K562 (cell line): ENCODE results near the gene IGSF3. TPM values are rescaled to one million over a fixed set of nuclear protein-coding genes. Genes with fewer than 3 reads are reported as not detected.
"Not testable (repeated sequence)": the region's sequence is repeated elsewhere in the genome, so short reads cannot be mapped to it uniquely, and the experiment has no call there.

ENCODE experiments used
- ATAC-seq: fragments of 200-7000 bp; cut with Tn5 transposase; 3 replicates; pipeline ENCODE4 v1.9.1; 2020; ENCODE audit warnings: moderate library complexity
- BruUV-seq: library from RNA; stranded (reverse); fragments of 400-500 nt; replicated peaks from 2 replicates; lab custom pipeline; 2021; lab: Mats Ljungman, UMichigan
- CTCF ChIA-PET: fragments of 300-600 bp; formaldehyde crosslinking; extraction: SDS; loops from one replicate; lab custom pipeline; 2021; ENCODE audit warnings: low intra/inter-chr PET ratio; lab: Yijun Ruan, JAX
- POLR2A ChIA-PET: fragments of 300-600, 350-650 bp; sonication (Branson Sonifier 250); formaldehyde crosslinking; extraction: SDS; loops from one replicate; lab custom pipeline; 2021; ENCODE audit warnings: antibody characterized with exemption, inconsistent platforms; lab: Yijun Ruan, JAX
- DNase-seq, 4 experiments: peaks; one replicate each; pipeline versions ENCODE4 v3.0.0 to v3.0.0-alpha.2; 2011 to 2018; ENCODE audit warnings: low spot score in 3 of 4, mixed read lengths in 3 of 4; ENCODE audit errors: extremely low read depth in 1 of 4
- FAIRE-seq: peaks from 2 replicates; lab custom pipeline; 2011; peaks lifted over from hg19 to GRCh38; lab: Jason Lieb, UNC
- H2AFZ ChIP-seq: 2 replicates; pipeline ENCODE4 v1.6.0; 2011; ENCODE audit warnings: low read depth, low read length, control low read depth, inconsistent platforms
- H3K27ac ChIP-seq: fragments of 200-600 bp; 3 replicates; pipeline ENCODE4 v1.8.0; 2011; ENCODE audit warnings: low read depth, mild to moderate bottlenecking, control low read depth, inconsistent platforms, low read length, moderate library complexity, mixed read lengths; ENCODE audit errors: extremely low read depth
- H3K27me3 ChIP-seq, 2 experiments: fragments of 300-600 bp in 1 of 2; 2 replicates in 1 of 2; 3 replicates in 1 of 2; pipeline versions ENCODE4 v1.6.0 to v1.8.0; 2011; ENCODE audit warnings: inconsistent platforms in 2 of 2, low read length in 2 of 2, mild to moderate bottlenecking in 1 of 2, mixed read lengths in 1 of 2, moderate library complexity in 1 of 2; ENCODE audit not compliant: control insufficient read depth in 2 of 2, insufficient read depth in 2 of 2
- H3K36me3 ChIP-seq: fragments of 300-600 bp; 3 replicates; pipeline ENCODE4 v1.8.0; 2011; ENCODE audit warnings: mild to moderate bottlenecking, low read length, inconsistent platforms; ENCODE audit not compliant: control insufficient read depth, insufficient read depth
- H3K4me1 ChIP-seq, 2 experiments: fragments of 200-600 bp in 1 of 2; replicated peaks in 1 of 2; 2 replicates in 1 of 2; 3 replicates in 1 of 2; pipeline versions ENCODE4 v1.5.1 to v1.8.0; 2011; ENCODE audit warnings: inconsistent platforms in 2 of 2, low read length in 2 of 2, mild to moderate bottlenecking in 1 of 2, mixed read lengths in 1 of 2, moderate library complexity in 1 of 2; ENCODE audit not compliant: control insufficient read depth in 2 of 2, insufficient read depth in 2 of 2
- H3K4me2 ChIP-seq: 2 replicates; pipeline ENCODE4 v1.6.1; 2011; ENCODE audit warnings: low read length, control low read depth, inconsistent platforms, mixed read lengths; ENCODE audit not compliant: insufficient read depth
- H3K4me3 ChIP-seq: fragments of 200-600 bp; sonication (generic), shearing (Covaris generic); 2 replicates; pipeline ENCODE4 v1.5.1; 2016; ENCODE audit warnings: control low read depth, inconsistent platforms
- H3K79me2 ChIP-seq: fragments of 200-600 bp; 3 replicates; pipeline ENCODE4 v1.8.0; 2011; ENCODE audit warnings: low read length, inconsistent platforms; ENCODE audit not compliant: control insufficient read depth, insufficient read depth
- H3K9ac ChIP-seq, 2 experiments: 2 replicates each; pipeline versions ENCODE4 v1.6.0 to v1.6.1; 2011; ENCODE audit warnings: low read depth in 2 of 2, low read length in 2 of 2, control low read depth in 1 of 2, inconsistent platforms in 1 of 2, mild to moderate bottlenecking in 1 of 2, mixed read lengths in 1 of 2; ENCODE audit not compliant: insufficient read depth in 1 of 2
- H3K9me1 ChIP-seq: one replicate; pipeline ENCODE4 v1.6.0; 2011; ENCODE audit warnings: inconsistent platforms, mild to moderate bottlenecking, low read length, moderate library complexity; ENCODE audit not compliant: control insufficient read depth, insufficient read depth
- H3K9me3 ChIP-seq: replicated peaks from 2 replicates; pipeline ENCODE4 v1.5.1; 2011; ENCODE audit warnings: low read depth, low read length, inconsistent platforms; ENCODE audit not compliant: control insufficient read depth, insufficient read depth
- H4K20me1 ChIP-seq: replicated peaks from 2 replicates; pipeline ENCODE4 v1.6.1; 2011; ENCODE audit warnings: low read length, inconsistent platforms, mixed read lengths; ENCODE audit not compliant: control insufficient read depth, insufficient read depth
- ARID1B ChIP-seq: fragments of 450-650 bp; IDR thresholded peaks from 2 replicates; pipeline ENCODE4 v1.6.1; 2016; ENCODE audit warnings: antibody characterized with exemption, mild to moderate bottlenecking, inconsistent platforms
- DPF2 ChIP-seq: fragments of 450-650 bp; IDR thresholded peaks from 2 replicates; pipeline ENCODE4 v1.6.1; 2016
- FOSL1 ChIP-seq: fragments of 200-800 bp; sonication (Bioruptor generic); conservative IDR thresholded peaks from 2 replicates; pipeline ENCODE4 v1.6.1; 2016; ENCODE audit warnings: missing genetic modification characterization, missing compliant biosample characterization
- HCFC1 ChIP-seq: IDR thresholded peaks from 2 replicates; pipeline ENCODE4 v1.6.1; 2012; ENCODE audit warnings: low read depth, low read length, improper control_type of control experiment
- JUND ChIP-seq, 2 experiments: IDR thresholded peaks; 2 replicates in 1 of 2; 3 replicates in 1 of 2; pipeline ENCODE4 v1.6.1; 2011; ENCODE audit warnings: borderline replicate concordance in 2 of 2, low read depth in 2 of 2, low read length in 2 of 2, improper control_type of control experiment in 1 of 2, missing biosample characterization in 1 of 2, missing genetic modification characterization in 1 of 2, missing genetic modification reagents in 1 of 2
- MAFG ChIP-seq: fragments of 450-650 bp; conservative IDR thresholded peaks from 2 replicates; pipeline ENCODE4 v1.6.1; 2016; ENCODE audit warnings: missing genetic modification characterization, missing compliant biosample characterization
- MNT ChIP-seq, 2 experiments: fragments of 450-650 bp; conservative IDR thresholded peaks; 2 replicates each; pipeline ENCODE4 v1.6.1; 2017; ENCODE audit warnings: mild to moderate bottlenecking in 2 of 2, moderate library complexity in 2 of 2
- NRF1 ChIP-seq, 2 experiments: fragments of 450-650 bp; IDR thresholded peaks in 1 of 2; conservative IDR thresholded peaks in 1 of 2; 2 replicates each; pipeline ENCODE4 v1.6.1; 2014; ENCODE audit warnings: mild to moderate bottlenecking in 2 of 2
- SMC3 ChIP-seq: conservative IDR thresholded peaks from 2 replicates; pipeline ENCODE4 v1.6.1; 2011; ENCODE audit warnings: low read depth, low read length, improper control_type of control experiment; ENCODE audit not compliant: insufficient read depth
- TCF3 ChIP-seq: sonication (generic); formaldehyde crosslinking; IDR thresholded peaks from 2 replicates; pipeline ENCODE4 v1.4.0; 2020; ENCODE audit warnings: mild to moderate bottlenecking, missing genetic modification reagents
- WGBS: fragments of 100-300 bp; shearing (Covaris generic); methylation state at CpG from one replicate; pipeline ENCODE4 v1.1.6; 2016; ENCODE audit warnings: low coverage, mixed read lengths; ENCODE audit not compliant: insufficient coverage; ENCODE audit errors: missing lambda C conversion rate; 5-methylcytosine and 5-hydroxymethylcytosine counted together
- in situ Hi-C: fragments of 300-500 bp; cut with MboI; formaldehyde crosslinking; loops from 4 replicates; pipeline ENCODE4 v1.15.0; 2018; ENCODE audit warnings: inconsistent platforms, mixed read lengths
- intact Hi-C: fragments of 100-400 bp; cut with micrococcal nuclease; formaldehyde crosslinking; loops from 2 replicates; pipeline ENCODE4 v1.14.2; 2022
- polyA plus RNA-seq, 8 experiments: library from polyadenylated mRNA; depleted of rRNA in 4 of 8; stranded (reverse) in 5 of 8; unstranded in 3 of 8; fragments of >200 nt; fragmentation: Nextera tagmentation in 2 of 8; fragmentation: Illumina TruSeq in 1 of 8; extraction: Ambion mirVana in 2 of 8; extraction: Trizol in 1 of 8; gene quantifications; 2 replicates each; pipeline versions ENCODE4 v1.2.1 to v1.2.3, GENCODE V29; 2011 to 2014; ENCODE audit warnings: inconsistent platforms in 1 of 8, missing spikeins in 1 of 8
- total RNA-seq, 7 experiments: library from RNA; depleted of rRNA in 6 of 7; stranded (reverse); fragments of >200 nt in 6 of 7; fragmentation: Illumina TruSeq in 2 of 7; extraction: Trizol in 2 of 7; gene quantifications; 2 replicates each; pipeline versions ENCODE4 v1.2.1 to v1.2.3, GENCODE V29; 2011 to 2021; ENCODE audit warnings: low replicate concordance in 1 of 7

The IGSF3 gene
- total and polyA plus RNA-seq, 9 of the 15 experiments (the other 6 are each of a cell fraction or from before 2014, with no cell fraction given): 1.1 to 15.0 (median 8.3) TPM

DNA sequence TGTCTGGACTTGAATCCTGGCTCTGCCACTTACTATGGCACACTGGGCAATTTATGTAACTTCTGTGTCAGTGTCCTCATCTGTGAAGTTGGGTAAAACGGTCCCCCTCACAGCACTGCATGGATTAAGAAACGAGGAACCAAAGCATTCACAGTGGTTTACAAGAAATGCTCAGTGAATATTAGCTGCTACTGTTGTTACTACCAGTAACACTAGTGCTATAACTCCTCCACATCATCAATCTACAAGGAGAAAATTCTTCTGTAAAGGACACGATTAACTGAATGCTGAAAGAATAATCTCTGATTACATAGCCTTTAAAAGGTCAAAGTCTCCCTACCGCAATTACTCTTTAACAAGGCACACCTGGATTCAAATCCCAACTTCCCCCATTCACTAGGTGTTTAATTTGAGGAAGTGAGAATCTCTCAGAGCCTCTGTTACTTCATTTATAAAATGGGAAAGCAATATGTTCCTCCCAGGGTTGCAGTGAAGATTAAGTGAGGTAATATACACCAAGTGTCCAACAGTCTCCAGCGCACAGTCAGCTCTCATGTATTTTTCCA is 70.7 kb downstream of the IGSF3 start:
- H3K4me3 ChIP-seq, H3K36me3 ChIP-seq, H3K9ac ChIP-seq, H3K79me2 ChIP-seq, H3K27ac ChIP-seq, H4K20me1 ChIP-seq, in situ Hi-C loops, H2AFZ ChIP-seq, H3K4me1 ChIP-seq, H3K9me1 ChIP-seq, ATAC-seq, H3K4me2 ChIP-seq, DNase-seq, H3K9me3 ChIP-seq, H3K27me3 ChIP-seq, FAIRE-seq, BruUV-seq: not testable (repeated sequence)
- CTCF ChIA-PET: interaction anchor here (1.3 to 1.9 kb wide), 2 partner anchors 23 to 457 kb away, joined by 6 read pairs; no protein-coding TSS in a partner anchor
- POLR2A ChIA-PET: interaction anchor here (1.3 to 1.8 kb wide), 2 partner anchors 13 to 22 kb away, joined by 4 to 9 read pairs; no protein-coding TSS in a partner anchor
- intact Hi-C loops: loop anchor here (1.0 to 10.0 kb wide), 2 partner anchors 23 to 462 kb away; no protein-coding TSS in a partner anchor
- 70% methylated on average over 5 of the region's 5 CpGs for WGBS

- Histone ChIP-seq H3K4me2 (peak overlapping the region; percentile 86), H2AFZ (peak overlapping the region; percentile 91), H3K27ac (0 out of 3 replicates have a peak overlapping the region, but pooled peaks have one; percentile 22), H3K4me3 (peak overlapping the region; percentile 24)
- H3K79me2 ChIP-seq; H3K9me3 ChIP-seq; H4K20me1 ChIP-seq; H3K27me3 ChIP-seq; H3K36me3 ChIP-seq; H3K9ac ChIP-seq; H3K9me1 ChIP-seq; BruUV-seq; in situ Hi-C loops; H3K4me1 ChIP-seq; TF ChIP-seq JUND (tag; IDR thresholded peaks at IDR 0.05; ENCODE audit: borderline replicate concordance, low read depth, low read length): not testable (repeated sequence)
- ATAC-seq (peak; percentile 93), DNase-seq (peak; percentile 41 to 74 (median 46)), FAIRE-seq (peak; percentile 97)
- 3% methylated on average over 8 of the region's 8 CpGs for WGBS
- ChIA-PET POLR2A (interaction anchor here (1.1 to 1.8 kb wide), 3 partner anchors 12 to 80 kb away, joined by 3 to 9 read pairs (median 4); no protein-coding TSS in a partner anchor), CTCF (interaction anchor here (0.7 to 1.9 kb wide), 3 partner anchors 22 to 460 kb away, joined by 3 to 6 read pairs (median 6); no protein-coding TSS in a partner anchor)
- intact Hi-C loops: loop anchor here (1.0 to 10.0 kb wide), 2 partner anchors 22 to 461 kb away; no protein-coding TSS in a partner anchor
- TF ChIP-seq SMC3 (0 out of 2 replicates have a peak, but pooled peaks have one; percentile 29), DPF2 (0 out of 2 replicates have a peak, but pooled peaks have one; percentile 37), ARID1B (peak; percentile 48), HCFC1 (0 out of 2 replicates have a peak, but pooled peaks have one; percentile 8), NRF1 (conservative IDR thresholded peaks at IDR 0.05 in 1 of 2, IDR thresholded peaks at IDR 0.05 in 1 of 2) (0 out of 4 replicates have a peak, but pooled peaks of 1 of the 2 experiments have one; percentile 14), MNT (conservative IDR thresholded peaks at IDR 0.05) (0 out of 4 replicates have a peak, but pooled peaks of 1 of the 2 experiments have one; percentile 33), JUND (IDR thresholded peaks at IDR 0.05; ENCODE audit: borderline replicate concordance, low read depth, low read length) (peak; percentile 11; the same call in 1 of the 2 replicates), FOSL1 (tag) (peak; percentile 53), TCF3 (CRISPR knock-in tag) (peak; percentile 49), MAFG (tag) (0 out of 2 replicates have a peak, but pooled peaks have one; percentile 7)
Observed at GRCh38 chr1:116595946-116596741, 71.4 kb downstream of the IGSF3 start.
